ENCODE results near the gene ANLN.

GRCh38 chr7:36407636-36408550, 18.2 kb downstream of the ANLN start:
- TF ChIP-seq, protein P1, sequence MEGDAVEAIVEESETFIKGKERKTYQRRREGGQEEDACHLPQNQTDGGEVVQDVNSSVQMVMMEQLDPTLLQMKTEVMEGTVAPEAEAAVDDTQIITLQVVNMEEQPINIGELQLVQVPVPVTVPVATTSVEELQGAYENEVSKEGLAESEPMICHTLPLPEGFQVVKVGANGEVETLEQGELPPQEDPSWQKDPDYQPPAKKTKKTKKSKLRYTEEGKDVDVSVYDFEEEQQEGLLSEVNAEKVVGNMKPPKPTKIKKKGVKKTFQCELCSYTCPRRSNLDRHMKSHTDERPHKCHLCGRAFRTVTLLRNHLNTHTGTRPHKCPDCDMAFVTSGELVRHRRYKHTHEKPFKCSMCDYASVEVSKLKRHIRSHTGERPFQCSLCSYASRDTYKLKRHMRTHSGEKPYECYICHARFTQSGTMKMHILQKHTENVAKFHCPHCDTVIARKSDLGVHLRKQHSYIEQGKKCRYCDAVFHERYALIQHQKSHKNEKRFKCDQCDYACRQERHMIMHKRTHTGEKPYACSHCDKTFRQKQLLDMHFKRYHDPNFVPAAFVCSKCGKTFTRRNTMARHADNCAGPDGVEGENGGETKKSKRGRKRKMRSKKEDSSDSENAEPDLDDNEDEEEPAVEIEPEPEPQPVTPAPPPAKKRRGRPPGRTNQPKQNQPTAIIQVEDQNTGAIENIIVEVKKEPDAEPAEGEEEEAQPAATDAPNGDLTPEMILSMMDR (IDR thresholded peaks at IDR 0.05): no peak
- TF ChIP-seq POLR2AphosphoS5 (IDR thresholded peaks at IDR 0.05): no peak
